HG03558 (cell line): ENCODE data around the gene GSC2.

Experiments used
- ATAC-seq: cut with Tn5 transposase; IDR thresholded peaks from one replicate; pipeline ENCODE4 v1.9.1; 2021; ENCODE audit warnings: moderate number of reproducible peaks; ENCODE audit not compliant: unreplicated experiment; ENCODE audit errors: extremely low read depth

GSC2 gene

DNA sequence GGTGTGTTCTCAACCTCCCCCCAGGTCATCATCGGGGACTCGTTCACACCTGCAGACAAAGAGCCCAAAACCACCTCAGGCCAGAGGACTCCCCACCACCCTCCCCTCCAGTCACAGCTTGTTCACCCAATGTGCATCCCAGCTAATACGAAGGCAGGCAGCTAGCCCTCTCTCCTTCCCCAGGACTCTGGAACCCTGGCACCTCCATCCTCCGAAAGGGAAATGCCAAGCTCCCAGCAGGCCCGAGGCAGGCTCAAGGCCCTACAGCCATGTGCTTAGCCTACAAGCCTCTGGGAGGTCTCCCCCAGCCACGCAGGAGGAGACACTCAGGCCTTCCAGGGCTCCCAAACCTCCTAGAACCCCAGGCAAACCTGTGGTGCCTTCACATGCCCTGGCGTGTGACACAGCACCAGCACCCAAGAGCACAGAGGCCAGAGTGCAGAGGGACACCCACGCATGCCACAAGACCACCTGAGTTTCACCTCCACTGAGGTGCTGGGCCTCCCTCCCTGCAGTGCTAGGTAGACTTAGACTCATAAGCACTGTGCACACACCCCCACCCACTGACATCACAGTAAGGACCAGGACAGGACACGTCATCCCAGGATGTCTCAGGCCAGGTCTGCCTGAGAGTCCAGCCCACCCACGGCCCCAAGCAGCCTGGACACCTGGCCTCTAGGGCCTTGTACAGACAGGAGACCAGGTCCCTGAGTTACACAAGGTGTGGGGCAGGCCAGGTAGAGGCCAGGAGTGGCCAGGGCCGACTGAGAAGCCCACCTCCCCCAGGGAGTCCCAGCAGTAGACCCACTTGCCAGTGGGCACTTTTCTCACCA is 12.5 kb downstream of the GSC2 start:
- ATAC-seq = no peak

GRCh38 chr22:19136915-19137314 is 13.2 kb downstream of the GSC2 start:
- no peak for ATAC-seq

DNA sequence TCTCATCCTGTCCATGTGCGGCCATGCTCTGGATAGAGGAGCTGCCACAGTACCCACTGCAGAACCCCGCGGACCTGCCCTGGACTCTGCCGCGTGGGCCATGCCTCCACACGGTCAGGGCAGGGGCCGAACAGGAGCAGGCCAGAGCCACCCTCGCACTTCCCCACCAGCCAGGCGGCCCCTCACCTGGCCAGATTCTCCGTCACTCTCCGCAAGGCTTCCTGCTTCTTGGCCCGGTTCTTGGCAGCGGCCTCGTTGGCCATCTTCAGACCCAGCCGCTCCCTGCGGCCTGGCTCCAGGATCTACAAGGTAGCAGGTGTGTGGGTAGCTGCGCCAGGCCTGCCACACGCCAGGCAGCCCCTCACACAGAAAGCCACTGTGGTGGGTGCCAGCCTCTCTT is 15.2 kb downstream of the GSC2 start:
- no peak for ATAC-seq

GRCh38 chr22:19134176-19134831 is 15.8 kb downstream of the GSC2 start:
- ATAC-seq = no peak

- no peak for ATAC-seq
Observed at GRCh38 chr22:19133561-19133960, 16.5 kb downstream of the GSC2 start.

- ATAC-seq = no peak
Observed at GRCh38 chr22:19132693-19133400, 17.2 kb downstream of the GSC2 start.

DNA sequence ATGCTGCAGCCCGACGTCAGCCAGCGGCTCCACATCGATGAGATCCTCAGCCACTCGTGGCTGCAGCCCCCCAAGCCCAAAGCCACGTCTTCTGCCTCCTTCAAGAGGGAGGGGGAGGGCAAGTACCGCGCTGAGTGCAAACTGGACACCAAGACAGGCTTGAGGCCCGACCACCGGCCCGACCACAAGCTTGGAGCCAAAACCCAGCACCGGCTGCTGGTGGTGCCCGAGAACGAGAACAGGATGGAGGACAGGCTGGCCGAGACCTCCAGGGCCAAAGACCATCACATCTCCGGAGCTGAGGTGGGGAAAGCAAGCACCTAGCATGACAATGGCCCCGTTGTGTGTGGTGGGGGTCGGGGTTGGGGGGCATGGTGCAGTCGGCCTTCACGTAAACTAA is 17.9 kb downstream of the GSC2 start:
- no peak for ATAC-seq

- ATAC-seq = no peak
Observed at GRCh38 chr22:19131685-19132015, 18.4 kb downstream of the GSC2 start.

GRCh38 chr22:19130959-19131684 is 19.0 kb downstream of the GSC2 start, which contains the start of gene TSSK2:
TSS of gene TSSK2 (plus strand) at chr22:19131308. CDS start at chr22:19131400, 92 bp downstream.
- no peak for ATAC-seq

GRCh38 chr22:19129871-19130270 is 20.2 kb downstream of the GSC2 start:
- no peak for ATAC-seq

GRCh38 chr22:19128946-19129727 is 21.0 kb downstream of the GSC2 start:
- no peak for ATAC-seq

- no peak for ATAC-seq
Observed at GRCh38 chr22:19128009-19128401, 22.1 kb downstream of the GSC2 start.

- ATAC-seq = no peak
Observed at GRCh38 chr22:19127329-19128008, 22.6 kb downstream of the GSC2 start.

- no peak for ATAC-seq
Observed at GRCh38 chr22:19126309-19127273, 23.5 kb downstream of the GSC2 start.

DNA sequence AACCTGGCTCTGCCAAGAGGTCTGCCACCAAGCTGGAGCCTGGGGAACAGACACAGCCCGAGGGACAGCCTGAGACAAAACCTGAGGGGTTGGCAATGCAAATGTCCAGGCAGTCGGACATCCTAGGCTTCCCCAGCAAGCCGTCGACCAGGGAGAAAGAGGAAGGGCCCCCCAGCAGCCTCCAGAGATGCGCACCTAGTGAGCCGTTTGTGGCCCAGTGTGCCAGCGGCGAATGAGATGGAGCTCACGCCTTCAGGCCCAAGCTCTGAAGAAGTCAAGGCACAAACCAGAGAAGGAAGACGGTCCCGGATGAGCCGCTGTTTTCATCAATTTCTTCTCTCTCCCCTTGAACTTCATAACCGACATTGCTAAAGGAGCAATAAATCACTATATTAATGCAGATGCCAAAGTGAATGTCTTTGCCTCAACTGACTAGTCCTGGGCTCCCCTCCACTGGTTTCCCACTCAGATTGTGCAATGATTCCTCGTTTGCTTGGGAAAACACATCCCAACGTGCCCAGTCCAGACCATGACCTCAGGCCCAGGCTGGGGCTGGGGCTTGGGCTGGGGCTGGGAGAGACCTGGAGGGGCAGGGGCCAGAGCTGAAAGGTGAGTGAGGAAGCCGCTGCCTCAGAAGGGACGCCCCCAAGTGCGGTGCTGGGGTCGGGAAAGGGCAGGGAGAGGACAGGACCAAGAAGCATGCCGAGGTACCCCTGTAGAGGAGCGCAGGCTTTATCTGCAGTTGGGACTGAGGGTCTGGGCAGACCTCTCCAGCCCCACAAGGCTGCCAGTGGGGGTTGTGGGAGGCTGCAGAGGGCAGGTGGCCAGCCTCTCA is 24.4 kb downstream of the GSC2 start:
- no peak for ATAC-seq

GRCh38 chr22:19125011-19125410 is 25.1 kb downstream of the GSC2 start:
- ATAC-seq = no peak

DNA sequence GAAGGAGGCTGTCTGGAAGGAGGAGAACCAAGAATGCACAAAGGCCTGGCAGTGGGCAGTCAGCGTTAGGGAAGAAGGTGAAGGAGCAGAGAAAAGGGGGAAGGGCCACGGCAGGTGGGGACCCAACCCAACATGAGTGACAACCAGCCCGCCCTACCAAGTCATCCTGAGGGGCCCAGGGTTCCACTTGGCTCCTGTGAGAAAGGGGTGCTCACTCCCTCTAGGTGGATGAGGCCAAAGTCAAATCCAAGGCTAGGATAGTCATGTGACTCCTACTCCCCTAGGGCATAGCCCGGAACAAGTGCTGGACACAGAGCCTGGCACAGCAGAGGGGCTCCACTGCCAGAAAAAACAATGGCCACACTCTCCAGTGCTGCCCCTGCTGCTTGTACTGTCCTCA is 25.7 kb downstream of the GSC2 start:
- no peak for ATAC-seq
